ENCODE results near the gene AGPAT2.

AGPAT2 gene

GRCh38 chr9:136686794-136687711 lies at the start of gene AGPAT2:
Gene AGPAT2 (minus strand): TSS chr9:136687457. CDS start chr9:136687357, 100 bp downstream.
- TF ChIP-seq GATA2 (IDR thresholded peaks at IDR 0.05; ENCODE audit: low read depth, low read length) = no peak

GRCh38 chr9:136735812-136736480 lies 48.7 kb upstream of the AGPAT2 start:
- TF ChIP-seq GATA3 (IDR thresholded peaks at IDR 0.05; ENCODE audit: low read depth, low read length) (no peak), GATA2 (IDR thresholded peaks at IDR 0.05; ENCODE audit: low read depth, low read length) (no peak)

GRCh38 chr9:136734837-136735496 lies 47.7 kb upstream of the AGPAT2 start:
- TF ChIP-seq GATA3 (IDR thresholded peaks at IDR 0.05; ENCODE audit: low read depth, low read length) (no peak), GATA2 (IDR thresholded peaks at IDR 0.05; ENCODE audit: low read depth, low read length) (no peak)

- TF ChIP-seq GATA3 (IDR thresholded peaks at IDR 0.05; ENCODE audit: low read depth, low read length) = no peak
- no peak for TF ChIP-seq GATA2 (IDR thresholded peaks at IDR 0.05; ENCODE audit: low read depth, low read length)
Measured at GRCh38 chr9:136733611-136734010, 46.4 kb upstream of the AGPAT2 start.

- TF ChIP-seq GATA2 (IDR thresholded peaks at IDR 0.05; ENCODE audit: low read depth, low read length) (no peak), GATA3 (IDR thresholded peaks at IDR 0.05; ENCODE audit: low read depth, low read length) (no peak)
Measured at GRCh38 chr9:136732444-136733178, 45.4 kb upstream of the AGPAT2 start.

- TF ChIP-seq GATA3 (IDR thresholded peaks at IDR 0.05; ENCODE audit: low read depth, low read length) = no peak
- no peak for TF ChIP-seq GATA2 (IDR thresholded peaks at IDR 0.05; ENCODE audit: low read depth, low read length)
Measured at GRCh38 chr9:136729926-136730325, 42.7 kb upstream of the AGPAT2 start.

- TF ChIP-seq GATA2 (IDR thresholded peaks at IDR 0.05; ENCODE audit: low read depth, low read length) = no peak
- TF ChIP-seq GATA3 (IDR thresholded peaks at IDR 0.05; ENCODE audit: low read depth, low read length) = no peak
Measured at GRCh38 chr9:136729144-136729543, 41.9 kb upstream of the AGPAT2 start.

GRCh38 chr9:136728548-136729123 lies 41.4 kb upstream of the AGPAT2 start:
- no peak for TF ChIP-seq GATA2 (IDR thresholded peaks at IDR 0.05; ENCODE audit: low read depth, low read length)
- no peak for TF ChIP-seq GATA3 (IDR thresholded peaks at IDR 0.05; ENCODE audit: low read depth, low read length)

GRCh38 chr9:136728080-136728547 lies 40.9 kb upstream of the AGPAT2 start:
- TF ChIP-seq GATA3 (IDR thresholded peaks at IDR 0.05; ENCODE audit: low read depth, low read length) (no peak), GATA2 (IDR thresholded peaks at IDR 0.05; ENCODE audit: low read depth, low read length) (no peak)

- TF ChIP-seq GATA3 (IDR thresholded peaks at IDR 0.05; ENCODE audit: low read depth, low read length) (no peak), GATA2 (IDR thresholded peaks at IDR 0.05; ENCODE audit: low read depth, low read length) (no peak)
Measured at GRCh38 chr9:136726631-136727191, 39.5 kb upstream of the AGPAT2 start.

GRCh38 chr9:136726118-136726517 lies 38.9 kb upstream of the AGPAT2 start:
- no peak for TF ChIP-seq GATA2 (IDR thresholded peaks at IDR 0.05; ENCODE audit: low read depth, low read length)
- TF ChIP-seq GATA3 (IDR thresholded peaks at IDR 0.05; ENCODE audit: low read depth, low read length) = no peak

- no peak for TF ChIP-seq GATA2 (IDR thresholded peaks at IDR 0.05; ENCODE audit: low read depth, low read length)
- TF ChIP-seq GATA3 (IDR thresholded peaks at IDR 0.05; ENCODE audit: low read depth, low read length) = no peak
Measured at GRCh38 chr9:136725612-136726011, 38.4 kb upstream of the AGPAT2 start.

- TF ChIP-seq GATA3 (IDR thresholded peaks at IDR 0.05; ENCODE audit: low read depth, low read length) = no peak
- no peak for TF ChIP-seq GATA2 (IDR thresholded peaks at IDR 0.05; ENCODE audit: low read depth, low read length)
Measured at GRCh38 chr9:136724772-136725171, 37.5 kb upstream of the AGPAT2 start.

Measured in SH-SY5Y (cell line).